ENCODE data around the gene NCLN. TPM values are rescaled to one million over a fixed set of nuclear protein-coding genes. Genes with fewer than 3 reads are reported as not detected.

The NCLN gene
- total and polyA plus RNA-seq, 9 of the 15 experiments (the other 6 are each of a cell fraction or from before 2014, with no cell fraction given), result 3.8 to 126 (median 39.6) TPM

- TF ChIP-seq ZNF589 (CRISPR knock-in tag; IDR thresholded peaks at IDR 0.05; ENCODE audit: low read depth) (no peak), CREB3 (tag; conservative IDR thresholded peaks at IDR 0.05; ENCODE audit: low read depth) (no peak), ZC3H4 (CRISPR knock-in tag; IDR thresholded peaks at IDR 0.05; ENCODE audit: borderline replicate concordance) (peak; percentile 79; the same call in 1 of the 2 replicates), MCM2 (IDR thresholded peaks at IDR 0.05; ENCODE audit: low read depth) (no peak), HLTF (IDR thresholded peaks at IDR 0.05) (peak; percentile 76; the same call in 1 of the 2 replicates), CBX1 (IDR thresholded peaks at IDR 0.05; ENCODE audit: low read depth) (no peak), ZNF232 (CRISPR knock-in tag; IDR thresholded peaks at IDR 0.05) (0 out of 2 replicates have a peak, but pooled peaks have one; percentile 29), ZNF778 (CRISPR knock-in tag; IDR thresholded peaks at IDR 0.05) (no peak), CREBBP (IDR thresholded peaks at IDR 0.05; ENCODE audit: low read depth, low read length) (no peak), NFE2L1 (tag; IDR thresholded peaks at IDR 0.05; ENCODE audit: borderline replicate concordance, low read depth) (no peak), E4F1 (CRISPR knock-in tag; IDR thresholded peaks at IDR 0.05; ENCODE audit: borderline replicate concordance) (no peak), RCOR1 (IDR thresholded peaks at IDR 0.05; ENCODE audit: borderline replicate concordance in 1 of 2, low read depth in 2 of 2, low read length in 2 of 2) (peak in 1 of 2 experiments; percentile 41; a peak in 1 of 4 replicates), MCM5 (IDR thresholded peaks at IDR 0.05; ENCODE audit: low read depth) (no peak), HDAC1 (IDR thresholded peaks at IDR 0.05) (peak in 1 of 2 experiments; percentile 94; a peak in 2 of 4 replicates), FOXK2 (conservative IDR thresholded peaks at IDR 0.05 in 1 of 2, IDR thresholded peaks at IDR 0.05 in 1 of 2; ENCODE audit: low read depth in 2 of 2) (peak in 1 of 2 experiments; percentile 35; a peak in 1 of 4 replicates), SNAPC5 (CRISPR knock-in tag; IDR thresholded peaks at IDR 0.05) (no peak), FOXA3 (CRISPR knock-in tag; conservative IDR thresholded peaks at IDR 0.05 in 1 of 2, IDR thresholded peaks at IDR 0.05 in 1 of 2) (0 out of 4 replicates have a peak, but pooled peaks of 1 of the 2 experiments have one; percentile 36), HBP1 (CRISPR knock-in tag; IDR thresholded peaks at IDR 0.05) (peak; percentile 78; the same call in 1 of the 2 replicates), POLR3A (IDR thresholded peaks at IDR 0.05; ENCODE audit: borderline replicate concordance, extremely low read depth, insufficient read depth, insufficient read length) (no peak)
These were observed 58.3 kb downstream of the NCLN start (continued) for GRCh38 chr19:3243819-3244700.
